NB4 (cell line): ENCODE data around the gene SELENOH.

Experiments used
- DNase-seq: peaks from one replicate; pipeline ENCODE4 v3.0.0; 2010; ENCODE audit warnings: low read depth
- H3K4me3 ChIP-seq: one replicate; pipeline ENCODE4 v1.5.1; 2011; ENCODE audit warnings: mild to moderate bottlenecking, low read depth, low read length, moderate library complexity
- MYC ChIP-seq: IDR thresholded peaks from 2 replicates; pipeline ENCODE4 v1.6.1; 2011; ENCODE audit warnings: low read depth, low read length
- POLR2A ChIP-seq: IDR thresholded peaks from 2 replicates; pipeline ENCODE4 v1.6.1; 2011; ENCODE audit warnings: mild to moderate bottlenecking; ENCODE audit not compliant: insufficient read length; ENCODE audit errors: extremely low read depth
- TF ChIP-seq, protein P1 (sequence below): IDR thresholded peaks from 2 replicates; pipeline ENCODE4 v1.6.1; 2011; ENCODE audit warnings: low read depth, low read length
- TF ChIP-seq, protein P2 (sequence below): IDR thresholded peaks from one replicate; pipeline ENCODE4 v1.5.1; 2012; ENCODE audit warnings: low read depth, low read length

The SELENOH gene

DNA sequence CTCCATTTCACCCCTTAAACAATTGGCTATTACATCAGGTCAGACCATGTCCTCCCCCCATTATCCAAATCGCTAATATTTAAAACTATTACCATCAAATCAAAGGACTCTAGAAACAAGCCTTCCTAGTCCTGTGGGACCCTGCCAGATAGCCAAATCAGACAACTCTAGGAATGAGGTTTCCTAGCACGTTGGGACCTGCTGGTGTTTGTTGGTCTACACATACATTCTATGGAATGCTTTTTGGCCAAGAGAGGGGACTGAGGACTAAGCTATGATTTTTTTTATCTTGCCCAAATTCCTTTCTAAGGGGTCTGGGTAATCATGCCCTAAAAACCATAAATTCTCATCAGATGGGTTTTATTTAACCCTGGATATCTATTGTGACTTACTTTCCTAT, 14.1 kb upstream of the SELENOH start:
- TF ChIP-seq, protein P1, sequence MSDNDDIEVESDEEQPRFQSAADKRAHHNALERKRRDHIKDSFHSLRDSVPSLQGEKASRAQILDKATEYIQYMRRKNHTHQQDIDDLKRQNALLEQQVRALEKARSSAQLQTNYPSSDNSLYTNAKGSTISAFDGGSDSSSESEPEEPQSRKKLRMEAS: no peak
- TF ChIP-seq, protein P2, sequence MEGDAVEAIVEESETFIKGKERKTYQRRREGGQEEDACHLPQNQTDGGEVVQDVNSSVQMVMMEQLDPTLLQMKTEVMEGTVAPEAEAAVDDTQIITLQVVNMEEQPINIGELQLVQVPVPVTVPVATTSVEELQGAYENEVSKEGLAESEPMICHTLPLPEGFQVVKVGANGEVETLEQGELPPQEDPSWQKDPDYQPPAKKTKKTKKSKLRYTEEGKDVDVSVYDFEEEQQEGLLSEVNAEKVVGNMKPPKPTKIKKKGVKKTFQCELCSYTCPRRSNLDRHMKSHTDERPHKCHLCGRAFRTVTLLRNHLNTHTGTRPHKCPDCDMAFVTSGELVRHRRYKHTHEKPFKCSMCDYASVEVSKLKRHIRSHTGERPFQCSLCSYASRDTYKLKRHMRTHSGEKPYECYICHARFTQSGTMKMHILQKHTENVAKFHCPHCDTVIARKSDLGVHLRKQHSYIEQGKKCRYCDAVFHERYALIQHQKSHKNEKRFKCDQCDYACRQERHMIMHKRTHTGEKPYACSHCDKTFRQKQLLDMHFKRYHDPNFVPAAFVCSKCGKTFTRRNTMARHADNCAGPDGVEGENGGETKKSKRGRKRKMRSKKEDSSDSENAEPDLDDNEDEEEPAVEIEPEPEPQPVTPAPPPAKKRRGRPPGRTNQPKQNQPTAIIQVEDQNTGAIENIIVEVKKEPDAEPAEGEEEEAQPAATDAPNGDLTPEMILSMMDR: no peak
- TF ChIP-seq POLR2A: no peak
- TF ChIP-seq MYC: no peak
- no peak overlapping the region for H3K4me3 ChIP-seq
- no peak for DNase-seq

DNA sequence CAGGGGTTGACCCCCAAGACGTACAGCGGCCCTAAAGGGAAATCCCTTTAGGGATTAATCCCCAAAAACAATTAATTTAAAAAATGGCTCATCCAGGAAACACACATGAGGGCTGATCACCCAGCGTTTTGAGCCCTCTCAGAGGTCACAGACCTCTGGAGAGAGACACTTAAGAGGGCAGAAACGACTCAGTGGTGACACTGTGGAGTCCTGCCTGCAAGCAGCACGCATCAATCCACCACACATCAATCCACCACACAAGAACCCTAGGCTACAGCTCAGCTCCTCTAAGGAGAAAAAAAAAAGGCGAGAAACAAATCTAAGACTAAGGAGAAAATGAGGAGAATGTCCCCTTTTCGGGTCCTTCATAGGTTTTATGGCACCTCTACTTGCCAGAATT, 12.5 kb upstream of the SELENOH start:
- no peak for DNase-seq
- TF ChIP-seq MYC: no peak
- no peak overlapping the region for H3K4me3 ChIP-seq

DNA sequence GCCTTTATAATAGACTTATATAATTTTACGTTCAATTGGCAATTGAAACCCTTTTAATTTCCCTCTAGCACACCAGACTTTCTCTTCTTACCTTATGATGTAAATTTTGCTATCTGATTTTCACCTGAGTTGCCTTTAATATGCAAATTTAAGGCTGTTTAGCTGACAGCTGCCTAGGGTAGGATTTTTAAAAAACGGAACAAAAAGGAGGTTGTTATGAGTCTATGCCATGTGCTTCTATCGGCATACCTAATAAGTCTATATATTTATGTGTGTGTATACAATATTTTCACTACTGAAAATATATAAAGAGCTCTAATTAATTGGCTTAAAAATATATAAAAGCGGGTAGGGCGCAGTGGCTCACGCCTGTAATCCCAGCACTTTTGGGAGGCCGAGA, 11.8 kb upstream of the SELENOH start:
- H3K4me3 ChIP-seq: no peak overlapping the region
- TF ChIP-seq POLR2A: no peak
- TF ChIP-seq MYC: no peak
- TF ChIP-seq, protein P1: no peak
- TF ChIP-seq, protein P2: no peak
- no peak for DNase-seq

DNA sequence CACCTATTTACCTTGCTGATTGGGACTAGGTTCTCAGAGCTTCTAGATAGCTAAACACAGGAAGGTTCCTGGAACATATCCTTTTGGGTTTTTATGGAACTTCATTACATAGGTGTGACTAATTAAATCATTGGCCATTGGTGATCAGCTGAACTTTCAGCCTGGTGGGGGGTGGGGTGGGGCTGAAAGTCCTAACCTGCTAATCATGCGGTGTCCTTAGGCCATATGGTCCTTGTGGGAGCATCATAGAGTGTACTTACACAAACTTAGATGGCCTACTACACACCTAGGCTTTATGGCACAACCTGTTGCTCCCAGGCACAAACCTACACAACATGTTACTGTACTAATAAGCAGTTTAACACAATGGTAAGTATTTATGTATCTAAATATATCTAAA, 8.6 kb upstream of the SELENOH start:
- TF ChIP-seq, protein P2: no peak
- TF ChIP-seq POLR2A (no peak), MYC (no peak)
- TF ChIP-seq, protein P1: no peak
- H3K4me3 ChIP-seq: no peak overlapping the region
- DNase-seq: no peak

DNA sequence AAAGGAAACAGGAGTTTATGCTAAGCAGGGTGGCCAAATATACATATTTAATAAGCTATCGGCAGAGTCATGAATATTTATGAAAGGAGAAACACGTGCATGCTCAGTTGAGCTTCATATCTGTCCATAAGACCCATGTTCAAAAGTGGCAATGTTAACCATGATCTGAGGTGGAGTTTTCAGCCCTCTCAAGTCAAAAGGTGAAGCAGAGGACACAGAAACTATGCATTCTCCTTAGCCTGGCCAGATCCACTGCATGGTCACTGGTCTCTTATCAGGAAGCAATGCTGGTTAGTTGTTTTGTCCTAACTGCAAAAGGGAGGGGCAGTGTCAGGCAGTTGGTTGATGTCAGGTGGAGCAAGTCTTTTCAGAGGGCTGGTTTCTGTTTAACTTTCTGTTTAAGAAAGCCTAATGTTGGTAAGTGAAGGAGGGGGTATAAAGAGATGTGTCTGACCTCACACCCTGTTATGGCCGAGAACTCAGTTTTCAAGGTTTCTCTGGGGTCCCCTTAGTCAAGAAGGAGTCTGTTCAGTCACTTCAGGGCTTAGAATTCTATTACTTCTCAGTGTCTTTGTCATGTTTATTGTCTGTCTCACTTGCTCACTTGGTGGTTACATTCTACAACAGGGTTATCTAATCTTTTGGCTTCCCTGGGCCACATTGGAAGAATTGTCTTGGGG, 5.5 kb upstream of the SELENOH start:
- no peak overlapping the region for H3K4me3 ChIP-seq
- TF ChIP-seq POLR2A: no peak
- TF ChIP-seq, protein P2: no peak
- TF ChIP-seq, protein P1: no peak
- TF ChIP-seq MYC: no peak
- DNase-seq: no peak

DNA sequence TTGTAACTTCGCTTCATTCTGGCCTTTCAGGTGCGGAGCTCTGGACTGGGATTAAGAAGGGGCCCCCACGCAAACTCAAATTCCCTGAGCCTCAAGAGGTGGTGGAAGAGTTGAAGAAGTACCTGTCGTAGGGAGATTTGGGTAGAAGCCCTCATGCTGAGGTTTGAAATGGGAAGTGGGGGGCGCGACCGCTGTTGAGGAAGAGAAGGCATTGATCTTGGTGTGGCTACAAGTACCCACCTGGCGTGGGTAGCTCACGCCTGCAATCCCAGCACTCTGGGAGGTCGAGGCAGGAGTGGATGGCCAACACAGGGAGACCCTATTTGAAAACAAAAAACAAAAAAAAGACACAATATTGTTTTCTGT, 779 bp downstream of the SELENOH start:
- DNase-seq: peak; percentile 57

More for the DNA sequence above, 779 bp downstream of the SELENOH start:
- TF ChIP-seq MYC (no peak), POLR2A (no peak)
- TF ChIP-seq, protein P1: no peak; the same call in 1 of the 2 replicates
- TF ChIP-seq, protein P2: no peak
- peak overlapping the region; percentile 95 for H3K4me3 ChIP-seq
